Neuronal stem cell (in vitro differentiated cells): ENCODE data around the gene ADK.
"Not testable (repeated sequence)": the region's sequence is repeated elsewhere in the genome, so short reads cannot be mapped to it uniquely, and the experiment has no call there.

Experiments used
- DNase-seq: peaks from one replicate; pipeline ENCODE4 v3.0.0-alpha.2; 2013; ENCODE audit warnings: low spot score
- H2AFZ ChIP-seq: one replicate; pipeline ENCODE4 v1.6.1; 2013; ENCODE audit warnings: mild to moderate bottlenecking, low read length, inconsistent platforms
- H2AK5ac ChIP-seq: 2 replicates; pipeline ENCODE4 v1.6.1; 2013; ENCODE audit warnings: low read depth, mild to moderate bottlenecking, inconsistent platforms, low read length, moderate library complexity, mixed read lengths
- H2BK120ac ChIP-seq: 2 replicates; pipeline ENCODE4 v1.6.1; 2013; ENCODE audit warnings: low read depth, mild to moderate bottlenecking, inconsistent platforms, low read length, moderate library complexity, mixed read lengths
- H2BK12ac ChIP-seq: one replicate; pipeline ENCODE4 v1.6.1; 2013; ENCODE audit warnings: low read length, inconsistent platforms
- H2BK15ac ChIP-seq: 2 replicates; pipeline ENCODE4 v1.6.1; 2013; ENCODE audit warnings: mild to moderate bottlenecking, low read length, inconsistent platforms, mixed read lengths
- H2BK5ac ChIP-seq: one replicate; pipeline ENCODE4 v1.6.1; 2013; ENCODE audit warnings: inconsistent platforms, mild to moderate bottlenecking, low read length, moderate library complexity
- H3K14ac ChIP-seq: one replicate; pipeline ENCODE4 v1.6.1; 2013; ENCODE audit warnings: low read length, inconsistent platforms
- H3K18ac ChIP-seq: 2 replicates; pipeline ENCODE4 v1.6.1; 2013; ENCODE audit warnings: low read length, inconsistent platforms
- H3K23ac ChIP-seq: 2 replicates; pipeline ENCODE4 v1.6.1; 2013; ENCODE audit warnings: low read depth, mild to moderate bottlenecking, mixed read lengths, low read length, inconsistent platforms; ENCODE audit not compliant: poor library complexity
- H3K27ac ChIP-seq: replicated peaks from 3 replicates; pipeline ENCODE4 v1.5.1; 2013; ENCODE audit warnings: low read length, inconsistent platforms
- H3K27me3 ChIP-seq, 3 experiments: 2 replicates each; pipeline ENCODE4 v1.6.1; 2013; ENCODE audit warnings: low read length in 3 of 3, mild to moderate bottlenecking in 2 of 3, inconsistent platforms in 1 of 3, low read depth in 1 of 3, mixed read lengths in 1 of 3, moderate library complexity in 1 of 3; ENCODE audit not compliant: control insufficient read depth in 3 of 3, insufficient read depth in 3 of 3
- H3K36me3 ChIP-seq, 2 donors: replicated peaks in 1 of 2; 2 replicates each; pipeline ENCODE4 v1.6.1; 2013; ENCODE audit warnings: low read length in 2 of 2; ENCODE audit not compliant: control insufficient read depth in 2 of 2, insufficient read depth in 2 of 2
- H3K4ac ChIP-seq: 2 replicates; pipeline ENCODE4 v1.6.1; 2013; ENCODE audit warnings: inconsistent platforms, mild to moderate bottlenecking, low read length, moderate library complexity
- H3K4me1 ChIP-seq, 2 donors: 1 replicate in 1 of 2; 2 replicates in 1 of 2; pipeline ENCODE4 v1.6.1; 2013; ENCODE audit warnings: low read length in 2 of 2, low read depth in 1 of 2; ENCODE audit not compliant: control insufficient read depth in 2 of 2, insufficient read depth in 1 of 2
- H3K4me2 ChIP-seq: one replicate; pipeline ENCODE4 v1.6.1; 2013; ENCODE audit warnings: mild to moderate bottlenecking, low read length, inconsistent platforms; ENCODE audit not compliant: insufficient read depth, poor library complexity, severe bottlenecking
- H3K4me3 ChIP-seq, 2 donors: 2 replicates each; pipeline ENCODE4 v1.5.1; 2013; ENCODE audit warnings: low read length in 2 of 2, mild to moderate bottlenecking in 2 of 2, inconsistent platforms in 1 of 2, moderate library complexity in 1 of 2
- H3K79me1 ChIP-seq: one replicate; pipeline ENCODE4 v1.6.1; 2013; ENCODE audit warnings: low read depth, mild to moderate bottlenecking, inconsistent platforms, low read length, moderate library complexity
- H3K9ac ChIP-seq: one replicate; pipeline ENCODE4 v1.6.1; 2013; ENCODE audit warnings: mild to moderate bottlenecking, low read depth, low read length, inconsistent platforms; ENCODE audit not compliant: poor library complexity
- H3K9me3 ChIP-seq, 2 donors: replicated peaks in 1 of 2; 2 replicates each; pipeline versions ENCODE3 to v1.6.1; 2013; ENCODE audit warnings: low read length in 2 of 2, mild to moderate bottlenecking in 2 of 2, inconsistent platforms in 1 of 2, low read depth in 1 of 2, mixed read lengths in 1 of 2, moderate library complexity in 1 of 2; ENCODE audit not compliant: control insufficient read depth in 2 of 2, insufficient read depth in 1 of 2
- H4K8ac ChIP-seq: one replicate; pipeline ENCODE4 v1.6.1; 2013; ENCODE audit warnings: low read depth, mild to moderate bottlenecking, inconsistent platforms, low read length, moderate library complexity
- H4K91ac ChIP-seq: one replicate; pipeline ENCODE4 v1.6.1; 2013; ENCODE audit warnings: low read length, low read depth, mild to moderate bottlenecking, inconsistent platforms; ENCODE audit not compliant: poor library complexity
- WGBS, 2 donors: extraction: QIAGEN DNeasy Blood & Tissue Kit; methylation state at CpG; one replicate each; pipeline ENCODE4 v1.1.7; 2013; ENCODE audit warnings: missing lambda C conversion rate in 2 of 2, mixed read lengths in 1 of 2; ENCODE audit not compliant: insufficient read length in 2 of 2, insufficient replicate concordance in 1 of 2; ENCODE audit errors: extremely low coverage in 2 of 2; 5-methylcytosine and 5-hydroxymethylcytosine counted together

The ADK gene

DNA sequence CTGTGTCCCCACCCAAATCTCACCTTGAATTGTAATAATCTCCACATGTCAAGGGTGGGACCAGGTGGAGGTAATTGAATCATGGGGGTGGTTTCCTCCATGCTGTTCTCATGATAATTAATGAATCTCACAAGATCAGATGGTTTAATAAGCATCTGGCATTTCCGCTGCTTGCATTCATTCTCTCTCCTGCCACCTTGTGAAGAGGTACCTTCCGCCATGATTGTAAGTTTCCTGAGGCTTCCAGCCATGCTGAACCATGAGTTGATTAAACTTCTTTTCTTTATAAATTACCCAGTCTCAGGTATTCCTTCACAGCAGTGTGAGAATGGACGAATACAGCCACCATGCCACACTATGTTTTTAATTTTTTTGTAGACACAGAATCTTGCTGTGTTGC, 345.3 kb downstream of the ADK start:
- H3K4ac ChIP-seq, H3K14ac ChIP-seq, H2BK120ac ChIP-seq, H2BK12ac ChIP-seq, H3K79me1 ChIP-seq, H3K4me2 ChIP-seq, H3K23ac ChIP-seq, H2AFZ ChIP-seq, H3K27me3 ChIP-seq, H4K91ac ChIP-seq, H3K27ac ChIP-seq, DNase-seq, H2BK15ac ChIP-seq, H3K36me3 ChIP-seq, H3K18ac ChIP-seq, H4K8ac ChIP-seq, H2BK5ac ChIP-seq, H2AK5ac ChIP-seq, H3K4me3 ChIP-seq, H3K4me1 ChIP-seq, H3K9me3 ChIP-seq, H3K9ac ChIP-seq: not testable (repeated sequence)
- no CpG with 5 or more reads among the region's 3 CpGs for WGBS, 2 donors

DNA sequence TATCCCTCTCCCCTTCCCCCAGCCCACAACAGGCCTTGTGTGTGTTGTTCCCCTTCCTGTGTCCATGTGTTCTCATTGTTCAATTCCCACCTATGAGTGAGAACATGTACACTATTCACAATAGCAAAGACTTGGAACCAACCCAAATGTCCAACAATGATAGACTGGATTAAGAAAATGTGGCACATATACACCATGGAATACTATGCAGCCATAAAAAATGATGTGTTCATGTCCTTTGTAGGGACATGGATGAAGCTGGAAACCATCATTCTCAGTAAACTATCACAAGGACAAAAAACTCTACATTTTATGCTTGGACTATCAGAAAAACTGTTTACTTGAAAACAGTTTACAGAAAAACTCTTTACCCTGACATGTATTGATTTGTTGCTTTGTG, 347.6 kb downstream of the ADK start:
- DNase-seq, H3K23ac ChIP-seq, H2AK5ac ChIP-seq, H2BK5ac ChIP-seq, H3K14ac ChIP-seq, H2BK120ac ChIP-seq, H3K18ac ChIP-seq, H3K4ac ChIP-seq, H3K36me3 ChIP-seq, H3K4me1 ChIP-seq, H3K79me1 ChIP-seq, H2BK15ac ChIP-seq, H3K9ac ChIP-seq, H2BK12ac ChIP-seq, H3K9me3 ChIP-seq, H3K4me2 ChIP-seq, H3K27ac ChIP-seq, H4K8ac ChIP-seq, H4K91ac ChIP-seq, H2AFZ ChIP-seq, H3K4me3 ChIP-seq, H3K27me3 ChIP-seq: not testable (repeated sequence)

DNA sequence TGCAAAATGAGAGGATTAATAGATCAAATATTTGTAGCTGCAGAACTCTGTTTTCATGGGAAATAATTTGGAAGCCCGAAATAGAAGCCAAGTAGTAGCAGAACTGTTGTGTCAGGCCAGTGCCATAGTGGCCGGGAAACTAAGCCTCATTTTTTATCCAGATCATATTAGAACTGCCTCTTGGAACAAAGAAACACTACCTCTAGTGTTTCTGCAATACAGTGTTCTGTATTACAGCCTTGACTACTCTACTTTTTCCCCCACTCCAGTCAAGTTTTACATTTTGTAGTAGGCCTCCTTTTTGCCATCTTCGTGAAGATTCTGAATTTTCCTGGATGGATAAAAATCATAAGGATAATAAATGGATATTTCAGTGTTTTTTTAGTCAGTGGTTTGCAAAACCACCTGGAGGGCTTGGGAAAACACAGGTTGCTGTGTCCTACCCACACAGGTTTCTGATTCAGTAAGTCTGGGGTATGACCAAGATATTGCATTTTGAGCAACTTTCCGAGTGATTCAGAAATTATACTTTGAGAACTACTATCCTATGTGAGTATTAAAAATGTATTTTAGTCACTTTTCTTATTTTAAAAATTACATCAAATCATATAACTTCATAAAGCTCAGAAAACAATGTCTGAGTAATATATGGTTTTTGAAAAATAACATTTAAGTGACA, 349.1 kb downstream of the ADK start:
- no peak overlapping the region for H2BK15ac ChIP-seq
- H3K4me2 ChIP-seq = no peak overlapping the region
- H3K9ac ChIP-seq = no peak overlapping the region
- no peak overlapping the region for H3K14ac ChIP-seq
- no peak overlapping the region for H2BK5ac ChIP-seq
- no peak overlapping the region for H2BK120ac ChIP-seq
- no peak overlapping the region for H4K91ac ChIP-seq
- H2AFZ ChIP-seq = no peak overlapping the region
- no peak for DNase-seq
- H3K9me3 ChIP-seq = peaks cover 0 to 5% of the 10 kb centered on the region in 2 donors
- no peaks in the 10 kb centered on the region for H3K36me3 ChIP-seq
- H3K18ac ChIP-seq = no peak overlapping the region
- H3K27me3 ChIP-seq = no peaks in the 10 kb centered on the region
- H4K8ac ChIP-seq = no peak overlapping the region
- no CpG with 5 or more reads among the region's 4 CpGs for WGBS, 2 donors
- H3K23ac ChIP-seq = no peak overlapping the region
- no peaks in the 10 kb centered on the region for H3K4me1 ChIP-seq
- H3K4ac ChIP-seq = no peak overlapping the region
- no peak overlapping the region for H2AK5ac ChIP-seq
- no peak overlapping the region for H3K4me3 ChIP-seq
- H3K27ac ChIP-seq = no peak overlapping the region
- H2BK12ac ChIP-seq = no peak overlapping the region
- H3K79me1 ChIP-seq = no peaks in the 10 kb centered on the region

DNA sequence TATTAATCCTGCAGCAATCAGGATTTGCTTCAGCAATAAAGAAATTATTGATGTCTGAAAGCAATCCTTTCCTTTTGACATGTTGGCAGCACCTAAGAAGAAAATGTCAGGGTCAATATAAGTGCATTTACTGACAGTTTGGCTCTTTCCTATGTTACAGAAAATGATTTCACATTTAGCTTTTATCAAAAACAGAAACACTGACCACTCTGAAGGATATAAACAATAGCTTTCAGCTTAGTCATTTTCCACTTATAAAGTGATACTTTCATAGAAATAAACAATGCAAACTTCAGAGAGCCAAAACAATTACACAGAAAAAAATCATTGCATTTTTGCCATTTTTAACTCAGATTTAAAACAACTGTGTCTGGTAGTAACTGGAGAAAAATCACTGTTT, 349.8 kb downstream of the ADK start:
- no peaks in the 10 kb centered on the region for H3K79me1 ChIP-seq
- peaks cover 0 to 10% of the 10 kb centered on the region in 2 donors for H3K9me3 ChIP-seq
- H3K9ac ChIP-seq = no peak overlapping the region
- H2BK12ac ChIP-seq = no peak overlapping the region
- no peak overlapping the region for H2AK5ac ChIP-seq
- no peak overlapping the region for H2BK120ac ChIP-seq
- no peak overlapping the region for H4K91ac ChIP-seq
- H3K23ac ChIP-seq = no peak overlapping the region
- H3K27ac ChIP-seq = no peak overlapping the region
- DNase-seq = no peak
- H4K8ac ChIP-seq = no peak overlapping the region
- H3K4me2 ChIP-seq = no peak overlapping the region
- no peak overlapping the region for H3K4ac ChIP-seq
- no peak overlapping the region for H2BK15ac ChIP-seq
- no peak overlapping the region for H3K4me3 ChIP-seq
- H2BK5ac ChIP-seq = no peak overlapping the region
- H2AFZ ChIP-seq = no peak overlapping the region
- H3K18ac ChIP-seq = no peak overlapping the region
- no peak overlapping the region for H3K14ac ChIP-seq
- no peaks in the 10 kb centered on the region for H3K27me3 ChIP-seq
- H3K4me1 ChIP-seq = no peaks in the 10 kb centered on the region
- no peaks in the 10 kb centered on the region for H3K36me3 ChIP-seq
